ENCODE results near the gene DNAH9. TPM values are rescaled to one million over a fixed set of nuclear protein-coding genes. Genes with fewer than 3 reads are reported as not detected.

Gene DNAH9
- total and polyA plus RNA-seq, 8 donors: 0.28 to 18.3 (median 0.42) TPM; not detected in 2

GRCh38 chr17:11813871-11814270 lies 215.6 kb downstream of the DNAH9 start:
- intact Hi-C loops (cut with DNase I; ENCODE audit: low total_unique reads): no loop called here
- H3K9me3 ChIP-seq: no peaks in the 10 kb centered on the region
- no peak overlapping the region for H3K27ac ChIP-seq
- TF ChIP-seq POLR2A (IDR thresholded peaks at IDR 0.05) (no peak), EP300 (IDR thresholded peaks at IDR 0.05) (no peak), POLR2AphosphoS5 (IDR thresholded peaks at IDR 0.05) (no peak)
- TF ChIP-seq, protein P1, sequence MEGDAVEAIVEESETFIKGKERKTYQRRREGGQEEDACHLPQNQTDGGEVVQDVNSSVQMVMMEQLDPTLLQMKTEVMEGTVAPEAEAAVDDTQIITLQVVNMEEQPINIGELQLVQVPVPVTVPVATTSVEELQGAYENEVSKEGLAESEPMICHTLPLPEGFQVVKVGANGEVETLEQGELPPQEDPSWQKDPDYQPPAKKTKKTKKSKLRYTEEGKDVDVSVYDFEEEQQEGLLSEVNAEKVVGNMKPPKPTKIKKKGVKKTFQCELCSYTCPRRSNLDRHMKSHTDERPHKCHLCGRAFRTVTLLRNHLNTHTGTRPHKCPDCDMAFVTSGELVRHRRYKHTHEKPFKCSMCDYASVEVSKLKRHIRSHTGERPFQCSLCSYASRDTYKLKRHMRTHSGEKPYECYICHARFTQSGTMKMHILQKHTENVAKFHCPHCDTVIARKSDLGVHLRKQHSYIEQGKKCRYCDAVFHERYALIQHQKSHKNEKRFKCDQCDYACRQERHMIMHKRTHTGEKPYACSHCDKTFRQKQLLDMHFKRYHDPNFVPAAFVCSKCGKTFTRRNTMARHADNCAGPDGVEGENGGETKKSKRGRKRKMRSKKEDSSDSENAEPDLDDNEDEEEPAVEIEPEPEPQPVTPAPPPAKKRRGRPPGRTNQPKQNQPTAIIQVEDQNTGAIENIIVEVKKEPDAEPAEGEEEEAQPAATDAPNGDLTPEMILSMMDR (IDR thresholded peaks at IDR 0.05): no peak
- no peak for DNase-seq
- no peak overlapping the region for H3K4me3 ChIP-seq
- H3K4me1 ChIP-seq: no peaks in the 10 kb centered on the region
- no peaks in the 10 kb centered on the region for H3K36me3 ChIP-seq
- H3K27me3 ChIP-seq: no peaks in the 10 kb centered on the region

DNA sequence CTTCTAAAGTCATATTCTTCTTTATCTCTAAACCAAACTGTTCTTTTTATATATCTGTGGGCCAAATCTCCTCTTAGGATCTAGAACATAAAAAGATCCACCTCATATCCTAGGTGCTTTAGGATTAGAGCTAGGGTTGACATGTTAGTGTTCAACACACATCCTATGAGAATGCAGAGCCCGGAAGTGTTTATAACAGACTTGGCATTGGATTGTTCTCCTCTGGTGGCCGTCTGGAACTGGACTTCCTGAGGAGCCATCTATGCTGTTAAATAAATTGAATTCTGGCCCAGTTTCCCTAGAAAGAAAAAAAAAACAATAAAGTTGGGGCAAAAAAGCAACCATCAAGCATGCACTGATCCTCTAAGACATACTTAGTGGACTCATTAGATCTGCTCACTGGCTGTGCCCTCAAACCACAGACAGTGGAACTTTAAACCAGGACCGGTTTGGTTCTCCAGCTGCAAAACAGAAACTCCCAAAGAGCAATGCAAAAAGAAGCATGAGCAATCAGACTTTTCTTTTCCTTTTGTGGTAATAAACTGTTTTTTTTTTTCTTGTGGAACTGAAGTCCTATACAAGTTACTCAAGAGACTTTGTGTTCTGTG lies 216.5 kb downstream of the DNAH9 start:
- Histone ChIP-seq H3K4me1 (no peaks in the 10 kb centered on the region), H3K36me3 (no peaks in the 10 kb centered on the region), H3K9me3 (no peaks in the 10 kb centered on the region), H3K27me3 (no peaks in the 10 kb centered on the region), H3K4me3 (no peak overlapping the region), H3K27ac (no peak overlapping the region)
- intact Hi-C loops (cut with DNase I; ENCODE audit: low total_unique reads): no loop called here
- TF ChIP-seq EP300 (IDR thresholded peaks at IDR 0.05) (no peak), POLR2A (IDR thresholded peaks at IDR 0.05) (no peak), POLR2AphosphoS5 (IDR thresholded peaks at IDR 0.05) (no peak)
- TF ChIP-seq, protein P1 (IDR thresholded peaks at IDR 0.05): no peak
- 56 to 71% (median 60%) methylated on average over 3 of the region's 3 CpGs for WGBS, 5 donors
- no peak for DNase-seq

DNA sequence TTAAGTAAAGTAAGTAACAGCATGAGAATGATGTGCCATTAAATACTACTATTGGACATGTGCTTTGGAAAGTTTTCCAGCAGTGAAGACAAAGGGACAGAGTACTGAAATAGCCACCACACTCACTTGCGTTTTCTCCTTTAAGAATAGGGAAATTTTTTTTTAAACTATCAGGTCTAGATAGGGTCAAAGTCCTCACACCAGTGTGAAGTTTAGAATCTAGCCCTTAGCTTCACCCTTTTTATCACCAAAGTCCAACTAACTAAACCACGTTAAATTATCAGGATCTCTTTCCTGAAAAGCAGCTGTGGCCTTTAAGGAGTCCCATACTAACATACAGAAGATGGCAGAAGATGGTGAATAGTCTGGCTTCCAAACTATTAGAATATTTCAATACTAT lies 218.1 kb downstream of the DNAH9 start:
- Histone ChIP-seq H3K4me3 (no peak overlapping the region), H3K36me3 (no peaks in the 10 kb centered on the region), H3K4me1 (no peaks in the 10 kb centered on the region), H3K9me3 (no peaks in the 10 kb centered on the region), H3K27ac (no peak overlapping the region), H3K27me3 (no peaks in the 10 kb centered on the region)
- no peak for DNase-seq
- TF ChIP-seq EP300 (IDR thresholded peaks at IDR 0.05) (no peak), POLR2AphosphoS5 (IDR thresholded peaks at IDR 0.05) (no peak), POLR2A (IDR thresholded peaks at IDR 0.05) (no peak)
- TF ChIP-seq, protein P1 (IDR thresholded peaks at IDR 0.05): no peak
- intact Hi-C loops (cut with DNase I; ENCODE audit: low total_unique reads): no loop called here
- 37 to 58% (median 48%) methylated on average over 2 of the region's 2 CpGs for WGBS, 5 donors

DNA sequence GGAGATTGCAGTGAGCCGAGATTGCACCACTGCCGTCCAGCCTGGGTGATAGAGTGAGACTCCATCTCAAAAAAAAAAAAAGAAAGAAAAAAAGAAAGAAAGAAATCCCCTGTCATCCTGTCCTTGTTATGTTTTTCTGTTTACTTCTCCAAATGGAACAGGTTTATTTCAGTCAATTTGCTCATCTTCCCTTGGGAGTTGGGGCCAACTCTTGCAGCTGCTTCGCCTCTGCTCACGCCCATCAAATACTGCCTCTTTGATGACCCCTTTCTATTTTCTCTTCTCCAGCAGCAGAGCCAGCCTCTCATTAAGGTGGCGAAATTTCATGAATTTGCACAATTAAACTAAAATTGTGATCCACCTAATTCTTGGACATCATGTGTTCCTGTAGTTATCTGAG lies 225.6 kb downstream of the DNAH9 start:
- no peak for TF ChIP-seq EP300 (IDR thresholded peaks at IDR 0.05)
- TF ChIP-seq POLR2A (IDR thresholded peaks at IDR 0.05): no peak
- TF ChIP-seq, protein P1 (IDR thresholded peaks at IDR 0.05): no peak
- no peak for TF ChIP-seq POLR2AphosphoS5 (IDR thresholded peaks at IDR 0.05)
- Histone ChIP-seq H3K27me3 (no peaks in the 10 kb centered on the region), H3K9me3 (no peaks in the 10 kb centered on the region), H3K4me1 (no peaks in the 10 kb centered on the region), H3K4me3 (no peak overlapping the region), H3K36me3 (no peaks in the 10 kb centered on the region), H3K27ac (no peak overlapping the region)
- 68 to 93% (median 91%) methylated on average over 5 of the region's 5 CpGs for WGBS, 5 donors
- no peak for DNase-seq
- intact Hi-C loops (cut with DNase I; ENCODE audit: low total_unique reads): no loop called here
